Non-pigmented ciliary epithelial cell (primary cell): ENCODE results near the gene GTSF1L.
"Not testable (repeated sequence)": the region's sequence is repeated elsewhere in the genome, so short reads cannot be mapped to it uniquely, and the experiment has no call there.

ENCODE experiments used
- DNase-seq: peaks from one replicate; pipeline ENCODE4 v3.0.0-alpha.2; 2010; ENCODE audit warnings: low read depth

The GTSF1L gene

DNA sequence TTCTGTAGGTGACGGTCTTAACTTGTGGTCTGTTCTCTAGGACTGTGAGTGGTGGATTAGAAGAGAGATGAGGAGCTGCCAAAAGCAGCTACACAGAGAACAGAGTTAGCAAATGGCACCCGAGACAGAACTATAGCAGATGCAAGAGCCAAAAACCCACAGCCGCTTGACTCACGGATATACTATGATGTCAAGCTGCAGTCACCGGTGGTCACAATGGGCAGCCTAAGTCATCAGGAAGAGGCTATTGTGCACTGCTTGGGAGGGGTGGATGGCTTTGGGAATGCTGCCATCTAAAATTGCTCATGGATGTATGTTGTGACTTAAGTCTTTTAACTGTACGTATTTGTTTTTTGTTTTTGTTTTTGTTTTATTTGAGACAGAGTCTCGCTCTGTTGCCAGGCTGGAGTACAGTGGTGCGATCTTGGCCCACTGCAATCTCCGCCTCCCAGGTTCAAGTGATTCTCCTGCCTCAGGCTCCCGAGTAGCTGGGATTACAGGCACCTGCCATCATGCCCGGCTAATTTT lies at the start of gene GTSF1L:
Gene GTSF1L (minus strand): TSS at position 192 of the 528 bp plus-strand sequence. CDS start 308 bp downstream, outside the sequence.
- DNase-seq, result no peak

DNA sequence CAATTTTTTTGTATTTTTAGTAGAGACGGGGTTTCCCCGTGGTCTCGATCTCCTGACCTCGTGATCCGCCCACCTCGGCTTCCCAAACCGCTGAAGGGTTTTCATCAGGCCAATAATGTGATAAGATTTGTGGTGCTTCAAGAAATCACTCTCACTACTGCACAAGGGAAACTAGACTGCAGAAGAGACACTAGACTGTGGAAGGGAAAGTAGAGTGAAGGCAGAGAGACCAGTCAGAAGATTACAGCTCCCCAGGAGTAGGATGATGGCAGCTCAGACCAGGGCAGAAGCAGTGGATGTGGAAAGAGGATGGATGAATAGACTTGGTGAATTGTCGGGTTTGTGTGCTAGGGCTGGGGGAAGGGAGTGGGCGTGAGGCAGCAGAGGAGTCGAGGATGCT lies 48.0 kb upstream of the GTSF1L start:
- no peak for DNase-seq

DNA sequence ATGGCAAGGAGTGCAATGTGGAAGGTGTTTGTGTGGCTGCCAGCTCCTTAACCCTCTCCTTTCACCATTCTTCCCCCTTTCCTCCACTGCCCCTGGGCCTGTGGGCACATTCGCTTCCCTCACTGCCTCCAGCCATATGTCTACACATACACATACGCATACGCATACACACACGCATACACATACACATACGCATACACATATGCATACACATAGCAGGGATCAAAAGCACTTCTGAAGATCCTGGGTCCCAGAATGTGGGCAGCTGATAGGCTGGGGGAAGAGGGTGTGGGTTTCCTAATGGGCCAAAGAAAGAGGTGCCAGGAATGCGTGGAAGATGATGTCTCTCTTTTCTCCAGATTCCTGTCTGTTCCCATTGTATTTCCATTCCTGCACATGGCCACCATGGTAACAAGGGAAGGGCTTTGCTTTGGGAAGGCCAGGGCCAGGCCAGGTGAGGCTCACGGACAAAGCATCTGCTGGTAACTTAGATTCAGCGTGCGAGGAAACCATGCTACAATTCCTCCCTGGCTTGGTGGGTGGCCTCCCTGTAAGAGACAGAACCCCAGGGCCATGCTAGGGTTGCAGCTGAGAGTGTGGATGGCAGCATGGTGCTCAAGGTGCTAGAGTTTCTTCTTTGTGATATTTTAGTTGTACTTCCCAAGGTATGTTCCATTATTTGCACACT lies 44.8 kb upstream of the GTSF1L start:
- no peak for DNase-seq

DNA sequence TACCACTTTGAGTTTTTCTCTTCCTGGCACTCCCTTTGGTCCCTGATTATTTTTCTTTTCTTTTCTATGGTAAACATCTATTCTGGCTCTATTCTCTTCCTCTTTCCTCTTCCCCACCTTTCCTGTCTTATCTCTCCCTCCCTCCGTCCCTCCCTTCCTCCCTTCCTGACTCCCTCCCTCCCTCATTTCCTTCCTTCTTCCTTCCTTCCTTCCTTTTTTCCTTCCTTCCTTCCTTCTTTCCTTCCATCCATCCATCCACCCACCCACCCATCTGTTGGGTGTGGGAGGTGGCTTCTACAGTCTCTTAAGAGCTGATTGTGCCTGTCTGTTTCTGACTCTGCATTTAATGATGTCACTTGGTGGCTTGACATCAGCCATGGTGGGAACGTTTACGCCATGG lies 43.5 kb upstream of the GTSF1L start:
- DNase-seq, result no peak

DNA sequence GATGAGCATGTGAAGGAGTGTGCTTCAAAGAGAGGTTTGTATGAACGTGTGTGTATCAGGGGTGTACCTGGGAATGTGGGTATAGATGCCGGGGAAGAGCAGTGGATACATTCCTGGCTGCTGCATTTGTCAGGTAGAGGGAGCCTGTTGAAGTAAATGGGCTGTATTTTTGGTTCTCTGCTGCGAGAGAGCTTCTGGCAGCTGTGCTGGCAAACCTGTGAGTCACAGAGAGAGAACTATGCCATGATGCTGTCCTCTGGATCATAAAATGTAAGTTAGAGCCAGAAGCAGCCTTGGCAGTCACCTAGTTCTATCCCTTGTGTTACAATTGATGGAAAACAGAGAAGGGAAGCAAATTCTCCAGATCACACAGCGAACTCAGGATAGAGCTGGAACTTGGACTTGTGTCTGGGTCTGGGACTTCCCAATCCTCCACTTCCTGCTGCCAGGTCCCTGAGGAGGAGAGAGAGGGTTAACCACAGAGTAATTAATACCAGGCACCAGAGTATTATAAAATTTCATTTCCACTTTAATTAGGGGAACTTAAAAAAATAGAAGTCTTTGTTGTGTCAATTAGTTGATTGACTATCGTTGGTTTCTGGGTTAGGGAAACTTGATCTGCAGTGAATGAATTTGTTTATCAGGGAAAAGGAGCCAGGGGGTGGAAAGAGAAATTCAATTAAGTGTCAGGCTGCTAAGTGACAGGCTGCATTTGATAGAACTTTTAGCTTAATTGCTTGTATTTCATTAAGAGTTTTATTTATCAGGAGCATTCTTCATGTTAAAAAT lies 41.1 kb upstream of the GTSF1L start:
- DNase-seq, result no peak

DNA sequence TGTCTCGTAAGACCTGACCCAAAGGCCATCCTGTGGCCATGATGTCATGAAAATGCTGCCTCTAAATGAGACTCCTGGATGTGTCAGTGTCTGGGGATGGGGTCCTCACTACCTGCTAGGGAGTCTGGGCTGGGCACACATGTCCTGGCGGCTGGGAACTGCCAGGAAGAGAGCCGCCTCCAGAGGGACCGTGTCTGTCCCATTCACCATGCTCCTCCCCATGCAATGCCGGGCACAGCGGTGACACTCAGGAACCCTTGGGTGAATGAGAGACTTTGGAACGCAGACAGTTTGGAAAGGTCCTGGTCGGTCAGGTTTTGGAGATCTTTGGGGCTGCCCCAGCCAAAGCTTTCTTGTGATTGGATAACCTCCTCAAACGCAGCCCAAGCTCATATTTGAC lies 40.1 kb upstream of the GTSF1L start:
- no peak for DNase-seq

DNA sequence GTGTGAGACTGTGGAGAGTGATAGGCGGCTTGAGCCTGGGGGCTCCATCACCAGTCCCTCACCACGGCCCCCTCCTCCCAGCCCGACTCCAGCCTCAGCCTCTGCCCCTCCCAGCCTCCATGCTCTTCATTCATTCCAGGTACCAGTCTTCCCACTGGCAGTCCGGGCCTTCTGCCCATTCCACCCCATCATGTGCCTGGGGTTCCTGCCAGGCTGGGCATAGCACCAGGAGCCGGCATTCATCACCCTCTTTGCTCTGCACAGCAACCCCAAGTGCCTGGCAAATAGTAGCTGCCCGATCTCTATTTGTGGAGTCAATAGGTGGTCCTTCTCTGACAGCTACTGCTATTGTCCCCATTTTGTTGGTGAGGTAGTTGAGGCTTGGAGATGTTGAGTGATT lies 39.6 kb upstream of the GTSF1L start:
- DNase-seq, result no peak

DNA sequence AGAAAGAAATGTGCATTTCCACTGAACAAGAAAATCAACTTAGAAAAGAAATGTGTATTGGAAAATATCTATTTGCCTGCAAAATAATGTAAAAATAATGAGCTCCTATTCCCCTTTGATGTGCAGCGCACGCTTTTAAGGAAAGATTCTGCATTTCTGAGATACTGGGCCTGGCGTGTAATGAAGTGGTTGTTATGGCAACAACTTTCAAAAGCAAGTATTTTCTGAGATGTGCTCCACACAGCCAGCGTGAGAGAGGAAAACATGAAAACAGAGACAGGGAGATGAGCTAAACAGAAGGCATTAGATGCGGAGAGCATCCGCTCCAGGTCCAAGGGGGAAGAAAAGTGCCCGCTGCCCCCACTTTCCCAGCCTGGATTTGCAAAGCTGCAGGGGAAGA lies 39.1 kb upstream of the GTSF1L start:
- DNase-seq, result no peak

DNA sequence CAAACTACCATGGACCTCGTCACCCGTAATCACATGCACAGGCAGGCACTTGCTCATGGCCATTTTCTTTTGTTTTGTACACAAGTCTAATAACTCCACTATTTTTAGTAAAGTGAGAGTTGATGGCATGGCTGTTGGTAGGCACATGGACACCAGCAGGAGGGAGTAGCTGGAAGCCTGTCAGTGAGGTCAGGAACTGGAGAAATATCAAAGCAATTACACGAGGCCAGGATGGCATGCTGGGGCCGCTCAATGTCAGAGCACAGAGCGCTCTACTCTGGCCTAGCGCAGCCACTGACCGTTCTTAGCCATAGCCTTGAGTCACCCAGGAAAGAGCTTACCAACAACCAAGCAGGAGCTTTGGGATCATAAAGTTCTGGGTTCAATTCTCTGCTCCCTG lies 36.1 kb upstream of the GTSF1L start:
- no peak for DNase-seq

DNA sequence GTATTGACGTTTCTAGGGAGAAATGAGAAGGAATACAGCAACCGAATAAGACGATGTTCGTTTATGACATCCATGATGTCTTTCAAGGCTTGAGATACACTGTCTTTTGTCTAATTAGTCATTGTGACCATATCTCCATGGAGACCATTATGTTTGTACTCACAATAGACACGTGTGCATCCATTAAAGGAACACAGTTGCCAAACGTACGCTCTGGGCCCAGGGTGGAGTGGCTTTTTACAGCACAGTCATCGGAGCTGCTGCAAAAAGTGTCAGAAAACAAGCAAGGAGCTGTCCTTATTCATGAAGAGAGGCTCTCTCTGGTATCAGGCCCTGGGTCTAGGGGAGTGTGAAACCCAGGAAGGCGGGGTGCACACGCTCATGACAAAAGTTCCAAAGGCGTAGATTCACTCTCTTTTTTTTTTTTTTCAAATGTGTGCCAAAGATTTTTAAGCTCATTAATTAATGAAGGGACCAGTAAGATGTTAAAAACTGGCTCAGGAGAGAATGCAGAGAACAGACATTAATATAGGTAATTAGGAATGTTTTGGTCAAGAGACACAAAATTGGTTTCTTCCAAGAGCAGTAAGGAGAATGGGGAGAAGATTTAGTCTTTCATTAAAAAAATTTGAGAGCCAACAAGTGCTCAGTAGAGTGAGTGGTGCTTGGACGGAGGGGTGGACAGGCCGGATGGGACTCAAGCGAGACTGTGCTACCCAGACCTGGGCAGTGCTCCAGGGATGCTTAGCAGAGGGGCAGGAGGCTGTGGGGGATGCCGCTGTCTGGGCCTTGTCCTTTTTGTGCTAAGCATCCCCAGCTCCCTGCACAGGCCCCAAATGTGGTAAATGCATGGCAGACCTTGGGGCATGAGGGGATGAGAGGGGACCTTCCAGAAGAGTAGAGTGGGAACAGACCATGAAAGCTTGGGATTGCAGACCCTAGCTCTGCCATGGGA lies 34.9 kb upstream of the GTSF1L start:
- no peak for DNase-seq

DNA sequence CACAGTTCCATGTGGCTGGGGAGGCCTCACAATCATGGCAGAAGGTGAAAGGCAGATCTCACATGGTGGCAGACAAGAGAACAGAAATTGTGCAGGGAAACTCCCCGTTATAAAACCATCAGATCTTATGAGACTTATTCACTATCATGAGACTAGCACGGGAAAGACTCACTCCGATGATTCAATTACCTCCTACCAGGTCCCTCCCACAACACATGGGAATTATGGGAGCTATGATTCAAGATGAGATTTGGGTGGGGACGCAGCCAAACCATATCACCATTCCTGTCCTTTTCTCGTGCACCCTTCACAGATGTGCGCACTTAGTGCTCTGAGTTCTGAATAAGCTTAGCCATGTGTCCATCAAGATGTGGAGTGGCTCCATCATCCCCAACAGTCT lies 31.1 kb upstream of the GTSF1L start:
- not testable (repeated sequence) for DNase-seq

DNA sequence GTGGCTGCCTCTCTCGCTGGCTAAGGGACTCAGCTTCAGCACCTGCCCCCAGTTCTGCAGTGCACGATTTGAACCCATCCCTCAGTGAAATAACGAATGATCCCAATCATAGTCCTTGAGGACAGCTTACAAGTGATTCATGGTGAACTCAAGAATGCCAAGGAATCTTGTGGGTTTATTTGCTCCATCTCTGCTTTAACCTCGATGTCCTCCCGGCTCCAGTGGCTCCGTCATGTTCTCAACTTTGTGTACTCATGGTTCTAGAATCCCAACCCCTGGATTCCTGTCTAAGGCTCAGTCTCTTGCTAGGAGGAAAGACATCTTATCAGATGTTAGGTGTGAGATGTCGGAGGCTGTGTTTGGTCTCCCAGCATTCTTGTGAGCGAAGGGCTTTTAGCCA lies 29.0 kb upstream of the GTSF1L start:
- DNase-seq, result peak; percentile 83

DNA sequence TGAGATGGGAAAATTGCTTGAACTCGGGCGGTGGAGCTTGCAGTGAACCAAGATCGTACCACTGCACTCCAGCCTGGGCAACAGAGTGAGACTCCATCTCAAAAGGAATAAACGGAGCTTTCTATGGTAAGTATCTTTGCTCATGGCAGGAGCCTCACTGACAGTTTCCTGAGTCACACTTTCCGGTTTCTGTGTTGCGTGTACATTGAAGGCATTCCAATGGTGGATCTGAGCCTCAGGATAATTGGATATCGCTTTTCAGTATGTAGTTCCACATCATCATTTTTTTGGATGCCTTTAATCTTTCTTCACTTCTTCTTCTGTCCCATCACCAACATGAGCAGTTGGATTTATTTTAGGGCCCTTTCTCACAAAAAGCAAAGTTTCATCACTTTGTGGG lies 28.6 kb upstream of the GTSF1L start:
- peak; percentile 65 for DNase-seq

DNA sequence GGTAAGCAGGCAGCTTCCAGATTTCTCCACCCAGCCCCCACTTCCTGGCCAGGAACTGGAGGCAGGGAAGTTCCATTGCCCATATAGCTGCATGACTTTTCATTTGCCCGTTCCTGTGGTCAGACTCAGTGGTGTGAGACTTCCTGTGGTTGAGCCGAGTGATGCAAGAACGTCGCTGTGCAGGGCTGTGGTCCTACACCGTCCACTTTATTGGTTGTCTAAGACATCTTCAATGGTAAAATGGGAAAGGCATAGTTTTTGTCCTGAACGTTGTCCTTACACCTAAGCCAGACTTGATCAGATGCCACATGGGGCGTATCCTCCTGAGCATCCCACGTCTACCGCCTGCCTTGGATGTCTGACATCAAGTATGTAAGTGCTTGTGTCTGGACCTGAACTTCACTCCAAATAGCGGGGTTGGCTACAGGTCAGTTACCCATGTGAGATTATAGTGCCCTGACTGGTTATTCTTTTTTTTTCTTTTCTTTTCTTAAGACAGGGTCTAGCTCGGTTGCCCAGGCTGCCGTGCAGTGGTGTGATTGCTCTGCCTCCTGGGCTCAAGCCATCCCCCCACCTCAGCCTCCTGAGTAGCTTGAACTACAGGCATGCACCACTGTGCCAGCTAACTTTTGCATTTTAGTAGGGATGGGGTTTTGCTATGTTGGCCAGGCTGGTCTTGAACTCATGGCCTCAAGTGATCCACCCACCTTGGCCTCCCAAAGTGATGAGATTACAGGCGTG lies 25.9 kb upstream of the GTSF1L start:
- DNase-seq, result peak; percentile 91

DNA sequence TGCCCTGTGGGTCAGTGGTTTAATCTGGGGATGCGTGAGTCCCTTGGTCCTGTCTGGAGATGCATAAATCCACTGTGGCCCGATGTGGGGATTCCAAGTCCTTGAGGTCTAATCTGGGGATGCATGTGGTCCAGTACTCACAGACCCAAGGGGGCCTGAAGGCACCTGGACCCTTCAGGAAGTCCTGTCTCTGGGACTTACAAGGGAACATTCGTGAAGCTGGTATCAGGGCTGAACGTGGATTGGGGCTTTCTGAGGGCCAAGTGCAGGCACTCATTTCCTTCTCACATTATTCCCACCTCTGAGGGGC lies 25.2 kb upstream of the GTSF1L start:
- no peak for DNase-seq

DNA sequence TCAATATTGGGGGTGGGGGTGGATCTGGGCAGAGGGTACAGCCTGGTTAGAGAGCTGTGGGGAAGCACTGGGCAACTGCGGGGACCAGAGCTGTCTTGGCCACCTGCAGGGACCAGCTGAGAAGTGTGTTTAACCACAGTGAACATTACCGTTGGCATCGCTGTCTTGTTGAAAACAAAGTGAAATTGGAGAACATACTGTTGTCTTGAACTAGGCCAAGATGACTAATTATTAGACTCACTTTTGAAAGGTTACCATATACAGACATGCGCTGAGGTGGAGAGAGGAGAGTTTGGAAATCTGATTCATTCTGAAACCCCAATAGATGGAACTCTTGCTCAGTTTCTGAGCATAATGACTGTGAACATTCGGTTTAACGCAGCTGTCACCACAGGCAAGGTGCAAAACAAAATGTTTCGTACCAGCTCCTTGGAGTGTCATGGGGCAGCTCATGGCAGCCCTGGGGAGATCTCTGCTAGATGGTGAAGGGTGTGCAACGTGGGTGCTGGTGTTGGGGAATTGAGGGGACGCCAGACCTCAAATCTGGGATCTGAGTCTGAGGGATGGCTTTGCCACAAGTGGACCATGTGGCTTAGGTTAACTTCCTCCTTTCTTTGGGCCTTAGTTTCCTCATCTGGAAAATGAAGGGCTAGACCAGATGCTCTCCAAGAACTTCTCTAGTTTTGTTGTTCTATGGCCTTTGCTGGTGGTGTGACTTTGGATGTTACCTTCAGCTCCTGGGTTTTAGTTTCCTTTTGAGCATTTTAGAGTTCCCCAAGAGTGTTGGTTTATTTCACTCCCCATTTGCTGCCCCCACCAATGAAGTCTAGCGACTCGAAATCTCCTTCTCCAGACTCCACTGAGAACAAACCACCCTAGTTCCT lies 24.6 kb upstream of the GTSF1L start:
- peak; percentile 83 for DNase-seq

DNA sequence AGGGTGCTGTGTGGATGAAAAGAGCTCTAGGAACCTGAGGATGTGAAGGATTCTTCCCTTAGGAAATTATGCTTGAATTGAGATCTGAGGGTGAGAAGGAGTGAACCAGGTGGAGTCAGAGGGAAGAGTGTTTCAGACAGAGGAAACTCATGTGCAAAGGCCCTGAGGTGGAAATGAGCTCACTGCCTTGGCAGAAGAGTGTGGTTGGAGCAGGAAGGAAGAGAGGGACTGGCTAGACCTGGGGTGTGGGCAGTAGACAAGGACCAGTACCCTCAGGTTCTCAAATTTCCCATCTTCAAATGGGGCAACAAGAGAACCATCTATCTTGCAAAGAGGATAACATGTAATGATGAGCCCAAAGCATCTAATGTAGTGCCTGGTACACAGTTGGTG lies 24.0 kb upstream of the GTSF1L start:
- no peak for DNase-seq

DNA sequence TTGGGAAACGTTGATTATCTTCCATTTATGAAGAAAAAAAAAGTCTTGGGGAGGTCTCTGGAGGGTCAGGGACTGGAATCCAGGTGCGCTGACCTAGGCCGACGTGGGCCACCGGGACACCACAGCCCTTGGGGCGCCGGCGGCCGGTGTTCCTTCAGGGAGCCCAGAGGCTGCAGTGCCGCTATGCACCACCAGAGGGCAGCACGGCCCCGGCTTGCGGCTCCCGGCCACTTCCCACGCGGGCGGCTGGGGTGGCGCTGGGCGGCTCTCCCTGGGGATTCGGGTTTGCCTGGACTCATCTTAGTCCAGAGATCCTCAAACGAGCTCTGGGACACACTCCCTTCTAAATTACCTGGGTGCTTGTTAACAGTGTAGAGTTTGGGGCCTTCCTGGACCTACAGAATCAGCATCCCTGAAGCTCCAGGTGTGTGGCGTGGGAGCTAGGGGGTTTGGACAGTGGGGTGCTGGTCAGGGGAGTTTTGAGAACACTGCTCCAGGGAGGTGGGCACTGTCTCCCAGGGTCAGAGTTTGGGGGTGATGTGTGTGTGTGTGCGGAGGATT lies 23.0 kb upstream of the GTSF1L start:
- no peak for DNase-seq

DNA sequence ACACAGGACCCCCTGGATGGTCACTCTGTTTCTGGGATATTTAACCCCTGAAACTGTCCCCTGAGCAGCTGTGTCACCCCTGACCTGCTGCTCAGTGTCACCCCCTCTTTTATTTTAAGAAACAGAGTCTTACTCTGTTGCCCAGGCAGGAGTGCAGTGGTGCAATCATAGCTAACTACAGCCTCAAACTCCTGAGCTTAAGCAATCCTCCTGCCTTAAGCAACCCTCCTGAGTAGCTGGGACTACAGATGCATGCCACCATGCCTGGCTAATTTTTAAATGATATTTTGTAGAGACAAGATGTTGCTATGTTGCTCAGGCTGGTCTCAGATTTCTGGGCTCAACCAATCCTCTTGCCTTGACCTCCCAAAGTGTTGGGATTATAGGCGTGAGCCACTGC lies 21.5 kb upstream of the GTSF1L start:
- no peak for DNase-seq

DNA sequence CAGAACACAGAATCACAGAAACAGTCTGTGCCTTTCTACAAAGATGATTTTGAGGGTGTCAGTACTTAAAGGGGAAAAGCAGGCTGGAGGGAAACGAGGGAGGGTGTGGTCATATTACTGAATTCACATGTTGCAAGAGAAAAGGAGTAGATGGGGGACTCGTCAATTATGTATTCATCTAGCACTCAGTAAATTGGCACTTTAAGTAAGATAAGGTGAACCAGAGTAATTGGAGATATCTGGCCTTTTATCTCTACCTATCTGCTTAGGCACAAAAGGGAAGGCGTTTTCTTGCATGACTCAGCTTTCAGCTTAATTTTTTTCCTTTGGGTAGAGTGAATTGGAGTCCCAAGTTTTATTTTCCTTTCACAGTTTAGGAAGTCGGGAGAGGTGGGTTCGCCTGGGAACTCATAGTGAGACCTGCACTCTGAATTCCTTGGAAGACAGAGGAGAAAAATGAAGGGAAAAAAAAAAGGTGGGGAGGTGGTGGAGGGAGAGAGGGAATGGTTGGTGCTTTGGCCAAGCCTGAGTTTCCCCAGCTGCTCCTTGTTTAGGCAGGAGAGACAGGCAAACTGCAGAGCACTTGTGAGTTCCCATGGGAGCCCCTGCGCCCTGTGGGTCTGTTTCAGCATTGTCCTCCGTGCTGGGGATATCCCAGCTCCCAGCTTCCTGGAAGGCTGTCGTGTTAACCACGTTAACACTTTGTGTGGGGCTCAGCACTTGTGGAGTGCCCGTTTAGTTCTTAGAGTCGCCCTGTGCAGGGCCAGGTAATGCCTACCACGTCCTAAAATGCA lies 19.7 kb upstream of the GTSF1L start:
- DNase-seq, result no peak
